Hepatocyte (in vitro differentiated cells): ENCODE measurements around the gene MRGPRF. TPM values are rescaled to one million over a fixed set of nuclear protein-coding genes. Genes with fewer than 3 reads are reported as not detected.

Experiments
- DNase-seq: peaks from one replicate; pipeline ENCODE4 v3.0.0-alpha.2; 2016; ENCODE audit warnings: low spot score
- H2AFZ ChIP-seq: fragments of 200-600 bp; sonication (generic); 2 replicates; pipeline ENCODE4 v1.6.0; 2016; ENCODE audit warnings: antibody characterized with exemption, mild to moderate bottlenecking
- H3K27ac ChIP-seq: fragments of 200-600 bp; sonication (generic); 2 replicates; pipeline ENCODE4 v1.5.1; 2016; ENCODE audit warnings: mild to moderate bottlenecking
- H3K27me3 ChIP-seq: fragments of 200-600 bp; sonication (generic); 2 replicates; pipeline ENCODE4 v1.6.1; 2016
- H3K36me3 ChIP-seq: fragments of 200-600 bp; sonication (generic); replicated peaks from 2 replicates; pipeline ENCODE4 v1.5.1; 2016; ENCODE audit warnings: low read depth; ENCODE audit not compliant: insufficient read depth
- H3K4me1 ChIP-seq: fragments of 200-600 bp; sonication (generic); 2 replicates; pipeline ENCODE4 v1.5.1; 2016; ENCODE audit warnings: mild to moderate bottlenecking, moderate library complexity; ENCODE audit not compliant: insufficient read depth
- H3K4me2 ChIP-seq: fragments of 200-600 bp; sonication (generic); 2 replicates; pipeline ENCODE4 v1.6.0; 2016
- H3K4me3 ChIP-seq: fragments of 200-600 bp; sonication (generic); 2 replicates; pipeline ENCODE4 v1.5.1; 2016; ENCODE audit warnings: mild to moderate bottlenecking
- H3K79me2 ChIP-seq: fragments of 200-600 bp; sonication (generic); 2 replicates; pipeline ENCODE4 v1.6.0; 2017; ENCODE audit warnings: mild to moderate bottlenecking
- H3K9me2 ChIP-seq: fragments of 200-600 bp; sonication (generic); replicated peaks from 2 replicates; pipeline ENCODE4 v1.6.0; 2017; ENCODE audit warnings: mild to moderate bottlenecking; ENCODE audit not compliant: insufficient read depth
- H3K9me3 ChIP-seq: fragments of 200-600 bp; sonication (generic); 2 replicates; pipeline ENCODE4 v1.5.1; 2016; ENCODE audit warnings: low read depth, mild to moderate bottlenecking
- H4K20me1 ChIP-seq: fragments of 200-600 bp; sonication (generic); 2 replicates; pipeline ENCODE4 v1.6.0; 2016; ENCODE audit warnings: mild to moderate bottlenecking; ENCODE audit not compliant: insufficient read depth, poor library complexity, severe bottlenecking
- EZH2 ChIP-seq: fragments of 200-600 bp; sonication (generic); IDR thresholded peaks from 2 replicates; pipeline ENCODE4 v1.6.1; 2016; ENCODE audit warnings: antibody characterized with exemption, mild to moderate bottlenecking, borderline replicate concordance
- EZH2phosphoT487 ChIP-seq: fragments of 200-600 bp; sonication (generic); IDR thresholded peaks from one replicate; pipeline ENCODE4 v1.6.1; 2018; ENCODE audit warnings: antibody characterized with exemption, mild to moderate bottlenecking, low read depth, moderate library complexity; ENCODE audit not compliant: unreplicated experiment, severe bottlenecking
- WGBS: methylation state at CpG from one replicate; pipeline ENCODE4 v1.1.6; 2016; ENCODE audit warnings: low lambda C conversion rate; ENCODE audit errors: missing lambda C conversion rate; 5-methylcytosine and 5-hydroxymethylcytosine counted together
- polyA plus RNA-seq: library from polyadenylated mRNA; unstranded; fragments of >200 nt; fragmentation: Nextera tagmentation; extraction: Ambion mirVana; gene quantifications from 2 replicates; pipeline ENCODE4 v1.2.1, GENCODE V29; 2016
- total RNA-seq: library from RNA; depleted of rRNA; stranded (reverse); fragments of >200 nt; gene quantifications from 2 replicates; pipeline ENCODE4 v1.2.3, GENCODE V29; 2014
- TF ChIP-seq, protein P1 (sequence below): fragments of 200-600 bp; sonication (generic); IDR thresholded peaks from 2 replicates; pipeline ENCODE4 v1.5.1; 2016; ENCODE audit warnings: antibody characterized with exemption, mild to moderate bottlenecking; ENCODE audit not compliant: poor library complexity

Gene MRGPRF, protein sequence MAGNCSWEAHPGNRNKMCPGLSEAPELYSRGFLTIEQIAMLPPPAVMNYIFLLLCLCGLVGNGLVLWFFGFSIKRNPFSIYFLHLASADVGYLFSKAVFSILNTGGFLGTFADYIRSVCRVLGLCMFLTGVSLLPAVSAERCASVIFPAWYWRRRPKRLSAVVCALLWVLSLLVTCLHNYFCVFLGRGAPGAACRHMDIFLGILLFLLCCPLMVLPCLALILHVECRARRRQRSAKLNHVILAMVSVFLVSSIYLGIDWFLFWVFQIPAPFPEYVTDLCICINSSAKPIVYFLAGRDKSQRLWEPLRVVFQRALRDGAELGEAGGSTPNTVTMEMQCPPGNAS
- total RNA-seq, result 6.5 TPM in 2 replicates
- polyA plus RNA-seq, result 7.5 and 12.1 TPM in 2 replicates

DNA sequence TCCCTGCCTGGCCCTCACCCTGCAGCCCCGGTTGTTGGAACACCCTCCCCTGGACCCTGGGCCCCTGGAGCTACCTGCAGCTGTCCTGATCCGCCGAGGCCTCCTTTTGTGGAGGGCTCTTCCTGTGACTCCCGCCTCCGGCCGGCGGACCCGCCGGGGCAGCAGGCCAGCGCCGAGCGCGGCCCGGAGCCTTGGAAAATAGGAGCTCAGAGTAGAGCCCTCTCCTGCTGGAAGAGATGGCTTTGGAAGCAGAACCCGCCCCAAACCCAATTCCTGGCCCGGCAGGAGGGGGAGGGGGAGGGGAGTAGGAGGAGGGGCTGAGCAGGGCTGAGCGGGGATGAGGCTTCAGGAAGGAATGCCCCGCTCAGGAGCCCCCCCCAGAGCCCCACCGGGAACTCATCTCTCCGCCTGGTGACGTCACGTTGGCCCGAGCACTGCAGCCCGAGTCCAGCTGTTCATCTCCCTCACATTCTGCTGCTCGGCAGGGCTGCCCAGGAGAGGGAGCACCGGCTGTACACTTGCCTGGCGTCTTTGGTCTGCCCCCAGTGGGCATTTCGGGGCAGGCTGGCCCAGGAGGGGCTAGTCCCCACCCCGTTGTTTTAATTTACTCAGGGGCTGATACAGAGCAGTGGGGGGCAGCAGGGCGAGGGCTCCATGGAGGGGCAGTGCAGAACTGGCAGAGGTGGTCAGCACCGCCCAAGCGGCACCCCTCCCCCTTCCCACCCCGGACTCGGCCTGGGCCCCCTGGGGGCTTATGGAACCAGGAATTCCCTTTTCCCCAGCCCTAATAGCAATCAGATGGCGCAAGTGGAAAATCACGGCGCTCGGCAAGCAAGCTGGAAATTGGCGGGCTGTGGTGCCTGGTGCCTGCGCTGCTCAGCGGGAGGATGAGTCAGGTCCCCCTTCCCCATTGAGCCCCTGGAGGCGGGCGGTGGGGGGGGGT lies at the start of gene MRGPRF:
Gene MRGPRF, minus strand, starts transcription at position 238 of the 943 bp plus-strand sequence. CDS start 3,345 bp downstream, outside the sequence.
- Histone ChIP-seq H3K27me3 (no peaks in the 10 kb centered on the region), H3K79me2 (no peaks in the 10 kb centered on the region), H3K9me3 (no peaks in the 10 kb centered on the region), H2AFZ (peak within 1 kb of the TSS; percentile 51), H3K4me3 (peak within 1 kb of the TSS; percentile 17), H3K4me1 (peaks cover 64% of the 10 kb centered on the region), H3K36me3 (no peaks in the 10 kb centered on the region), H3K4me2 (peak within 1 kb of the TSS; percentile 76), H3K27ac (peak within 1 kb of the TSS; percentile 93), H3K9me2 (no peaks in the 10 kb centered on the region), H4K20me1 (no peaks in the 10 kb centered on the region)
- no peak for TF ChIP-seq EZH2phosphoT487
- TF ChIP-seq, protein P1, sequence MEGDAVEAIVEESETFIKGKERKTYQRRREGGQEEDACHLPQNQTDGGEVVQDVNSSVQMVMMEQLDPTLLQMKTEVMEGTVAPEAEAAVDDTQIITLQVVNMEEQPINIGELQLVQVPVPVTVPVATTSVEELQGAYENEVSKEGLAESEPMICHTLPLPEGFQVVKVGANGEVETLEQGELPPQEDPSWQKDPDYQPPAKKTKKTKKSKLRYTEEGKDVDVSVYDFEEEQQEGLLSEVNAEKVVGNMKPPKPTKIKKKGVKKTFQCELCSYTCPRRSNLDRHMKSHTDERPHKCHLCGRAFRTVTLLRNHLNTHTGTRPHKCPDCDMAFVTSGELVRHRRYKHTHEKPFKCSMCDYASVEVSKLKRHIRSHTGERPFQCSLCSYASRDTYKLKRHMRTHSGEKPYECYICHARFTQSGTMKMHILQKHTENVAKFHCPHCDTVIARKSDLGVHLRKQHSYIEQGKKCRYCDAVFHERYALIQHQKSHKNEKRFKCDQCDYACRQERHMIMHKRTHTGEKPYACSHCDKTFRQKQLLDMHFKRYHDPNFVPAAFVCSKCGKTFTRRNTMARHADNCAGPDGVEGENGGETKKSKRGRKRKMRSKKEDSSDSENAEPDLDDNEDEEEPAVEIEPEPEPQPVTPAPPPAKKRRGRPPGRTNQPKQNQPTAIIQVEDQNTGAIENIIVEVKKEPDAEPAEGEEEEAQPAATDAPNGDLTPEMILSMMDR, result peak; percentile 48
- DNase-seq, result peak; percentile 77
- WGBS, result 11% methylated on average over 32 of the region's 43 CpGs

DNA sequence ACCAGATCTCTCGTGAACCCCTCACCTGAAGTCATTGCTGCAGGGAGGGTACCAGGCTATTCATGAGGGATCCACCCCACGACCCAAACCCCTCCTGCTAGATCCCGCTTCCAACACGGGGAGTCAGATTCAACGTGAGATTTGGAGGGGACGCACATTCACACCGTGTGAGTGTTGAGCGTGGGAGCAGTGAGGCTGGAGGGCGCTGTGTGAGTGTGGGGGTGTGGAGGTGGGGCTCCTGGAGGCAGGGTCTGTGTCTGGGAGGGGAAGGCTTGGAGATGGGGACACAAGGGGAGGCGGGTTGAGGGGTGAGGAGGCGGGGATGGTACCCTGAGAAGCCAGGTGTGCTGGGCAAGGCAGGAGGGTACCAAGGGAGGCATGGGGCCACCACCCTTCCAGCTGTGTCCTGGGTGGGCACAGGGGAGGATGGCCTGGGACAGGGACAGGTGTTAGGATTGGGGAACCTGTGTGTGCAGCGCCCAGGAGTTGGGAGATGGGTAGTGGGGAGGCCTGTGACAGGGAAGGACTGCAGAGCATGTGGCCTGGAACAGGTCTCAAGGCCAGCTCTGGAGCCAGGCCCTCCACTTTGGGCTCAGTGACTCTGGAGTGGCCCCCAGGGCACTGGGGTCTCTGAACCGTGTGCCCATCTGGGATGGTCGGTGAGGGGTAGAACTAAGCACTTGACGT lies 49.3 kb upstream of the MRGPRF start:
- H3K9me2 ChIP-seq, result no peaks in the 10 kb centered on the region
- H4K20me1 ChIP-seq, result peaks cover 3% of the 10 kb centered on the region
- peaks cover 5% of the 10 kb centered on the region for H3K79me2 ChIP-seq
- no peak overlapping the region for H3K4me3 ChIP-seq
- H2AFZ ChIP-seq, result no peak overlapping the region
- H3K27ac ChIP-seq, result no peak overlapping the region
- H3K9me3 ChIP-seq, result no peaks in the 10 kb centered on the region
- no peaks in the 10 kb centered on the region for H3K27me3 ChIP-seq
- TF ChIP-seq EZH2phosphoT487, result no peak
- no peak for TF ChIP-seq EZH2
- TF ChIP-seq, protein P1, result no peak
- H3K4me1 ChIP-seq, result no peaks in the 10 kb centered on the region
- H3K4me2 ChIP-seq, result no peak overlapping the region
- no peak for DNase-seq
- 97% methylated on average over 15 of the region's 15 CpGs for WGBS
- no peaks in the 10 kb centered on the region for H3K36me3 ChIP-seq

DNA sequence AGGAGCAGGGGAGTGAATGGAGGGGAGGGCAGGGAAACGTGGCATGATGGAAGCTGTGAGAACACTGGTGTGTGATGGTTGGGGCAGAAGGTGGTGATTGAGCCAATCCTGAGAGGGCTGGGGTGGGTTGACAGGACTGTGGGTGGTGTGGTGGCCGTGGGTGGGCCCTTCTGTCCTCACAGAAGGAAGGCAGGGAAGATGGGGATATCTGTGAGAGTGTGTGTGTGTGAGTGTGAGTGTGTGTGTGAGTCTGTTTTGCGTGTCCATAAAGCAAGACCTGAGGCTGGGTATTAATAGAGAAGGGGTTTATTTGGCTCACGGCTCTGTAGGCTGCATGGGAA lies 48.6 kb upstream of the MRGPRF start:
- Histone ChIP-seq H2AFZ (no peak overlapping the region), H3K36me3 (no peaks in the 10 kb centered on the region)

More for the DNA sequence above, 48.6 kb upstream of the MRGPRF start:
- TF ChIP-seq, protein P1, result no peak
- TF ChIP-seq EZH2phosphoT487 (no peak), EZH2 (no peak)
- 100% methylated on average over 2 of the region's 4 CpGs for WGBS
- no peak overlapping the region for H3K4me2 ChIP-seq
- H3K27me3 ChIP-seq, result no peaks in the 10 kb centered on the region
- H4K20me1 ChIP-seq, result peaks cover 3% of the 10 kb centered on the region
- no peak overlapping the region for H3K4me3 ChIP-seq
- DNase-seq, result no peak
- no peak overlapping the region for H3K27ac ChIP-seq
- H3K9me2 ChIP-seq, result no peaks in the 10 kb centered on the region
- peaks cover 6% of the 10 kb centered on the region for H3K79me2 ChIP-seq
- H3K4me1 ChIP-seq, result no peaks in the 10 kb centered on the region
- no peaks in the 10 kb centered on the region for H3K9me3 ChIP-seq
